ENCODE measurements around the gene UQCRC1. TPM values are rescaled to one million over a fixed set of nuclear protein-coding genes. Genes with fewer than 3 reads are reported as not detected.

Gene UQCRC1
- total RNA-seq, 1 donor from 2014 or later = 190 TPM

DNA sequence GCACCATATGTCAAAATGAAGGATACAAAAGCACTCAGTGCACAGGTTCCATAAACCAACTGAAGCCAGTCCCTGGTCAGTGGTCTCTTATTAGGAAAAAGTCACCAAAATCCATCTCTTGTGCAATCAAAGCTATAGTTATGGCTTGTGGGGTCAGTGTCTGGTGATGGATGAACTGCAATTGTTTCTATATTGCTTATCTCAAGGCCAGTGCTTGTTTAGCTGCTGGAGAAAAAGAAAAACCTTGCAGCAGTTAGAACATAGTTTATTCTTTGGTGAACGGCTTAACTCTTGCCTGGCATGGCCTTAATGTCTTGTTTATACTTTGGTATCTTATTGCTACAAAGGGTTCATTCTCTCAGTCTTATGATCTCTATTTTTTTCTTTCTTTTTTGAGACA is 2.9 kb upstream of the UQCRC1 start:
- peaks cover 2% of the 10 kb centered on the region for H3K27me3 Mint-ChIP-seq (ENCODE audit: low read depth, unreplicated experiment)
- peaks cover 12% of the 10 kb centered on the region for H4K20me1 ChIP-seq (ENCODE audit: insufficient read depth, low read length)
- no peak overlapping the region for H3K27ac ChIP-seq (ENCODE audit: low read depth, low read length)
- FAIRE-seq (no peak), DNase-seq (ENCODE audit: low read depth) (no peak)
- H3K9ac ChIP-seq (ENCODE audit: low read length) = no peak overlapping the region
- H3K4me2 ChIP-seq (ENCODE audit: low read length) = no peak overlapping the region
- H3K36me3 Mint-ChIP-seq (ENCODE audit: low read depth, unreplicated experiment) = peaks cover 4% of the 10 kb centered on the region
- H3K9me3 ChIP-seq (ENCODE audit: insufficient read depth, low read depth, low read length) = peaks cover 5% of the 10 kb centered on the region
- H3K9me3 Mint-ChIP-seq (ENCODE audit: unreplicated experiment) = peaks cover 4% of the 10 kb centered on the region
- H3K4me3 ChIP-seq (ENCODE audit: insufficient read depth, low read depth, low read length) = no peak overlapping the region
- H2AFZ ChIP-seq (ENCODE audit: low read depth, low read length) = no peak overlapping the region
- no peak overlapping the region for H3K27ac Mint-ChIP-seq (ENCODE audit: unreplicated experiment)
- no peak overlapping the region for H3K4me3 Mint-ChIP-seq (ENCODE audit: unreplicated experiment)
- peaks cover 23% of the 10 kb centered on the region for H3K79me2 ChIP-seq (ENCODE audit: insufficient read depth, low read length)
- H3K4me1 ChIP-seq (ENCODE audit: insufficient read depth, low read length) = peaks cover 9% of the 10 kb centered on the region
- peaks cover 8% of the 10 kb centered on the region for H3K4me1 Mint-ChIP-seq (ENCODE audit: low read depth, unreplicated experiment)
- H3K36me3 ChIP-seq (ENCODE audit: insufficient read depth, low read length) = no peaks in the 10 kb centered on the region
- TF ChIP-seq EZH2 (IDR thresholded peaks at IDR 0.05; ENCODE audit: insufficient read depth, low read length) (no peak), CTCF (IDR thresholded peaks at IDR 0.05; ENCODE audit: insufficient read depth, low read depth, low read length) (no peak)
- H3K27me3 ChIP-seq (ENCODE audit: insufficient read depth, low read length) = no peaks in the 10 kb centered on the region

DNA sequence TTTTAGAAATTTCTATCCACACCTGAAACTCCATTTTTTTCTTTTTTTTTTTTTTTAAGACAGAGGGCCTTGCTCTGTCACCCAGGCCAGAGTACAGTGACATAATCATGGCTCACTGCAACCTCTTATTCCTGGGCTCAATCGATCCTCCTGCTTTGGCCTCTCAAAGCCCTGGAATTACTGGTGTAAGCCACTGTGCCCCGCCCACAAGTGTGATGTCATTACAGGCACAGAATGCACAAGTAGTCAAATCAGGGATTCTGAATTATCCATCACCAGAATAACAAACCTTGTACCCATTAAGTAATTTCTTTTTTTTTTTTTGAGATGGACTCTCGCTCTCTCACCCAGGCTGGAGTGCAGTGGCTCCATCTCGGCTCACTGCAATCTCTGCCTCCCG is 1.9 kb downstream of the UQCRC1 start:
- no peak for TF ChIP-seq EZH2 (IDR thresholded peaks at IDR 0.05; ENCODE audit: insufficient read depth, low read length)
- TF ChIP-seq CTCF (IDR thresholded peaks at IDR 0.05; ENCODE audit: insufficient read depth, low read depth, low read length) = no peak
- peaks cover 12% of the 10 kb centered on the region for H3K36me3 Mint-ChIP-seq (ENCODE audit: low read depth, unreplicated experiment)

GRCh38 chr3:48601622-48601994 is 7.8 kb downstream of the UQCRC1 start:
- Mint-ChIP-seq H3K4me1 (ENCODE audit: low read depth, unreplicated experiment) (peaks cover 33% of the 10 kb centered on the region), H3K9me3 (ENCODE audit: unreplicated experiment) (no peaks in the 10 kb centered on the region), H3K36me3 (ENCODE audit: low read depth, unreplicated experiment) (peaks cover 22% of the 10 kb centered on the region), H3K27me3 (ENCODE audit: low read depth, unreplicated experiment) (no peaks in the 10 kb centered on the region), H3K4me3 (ENCODE audit: unreplicated experiment) (no peak overlapping the region), H3K27ac (ENCODE audit: unreplicated experiment) (no peak overlapping the region)
- H3K4me3 ChIP-seq (ENCODE audit: insufficient read depth, low read depth, low read length) = no peak overlapping the region
- DNase-seq (ENCODE audit: low read depth) (no peak), FAIRE-seq (no peak)
- H3K27me3 ChIP-seq (ENCODE audit: insufficient read depth, low read length) = no peaks in the 10 kb centered on the region
- no peaks in the 10 kb centered on the region for H3K9me3 ChIP-seq (ENCODE audit: insufficient read depth, low read depth, low read length)
- no peak overlapping the region for H3K9ac ChIP-seq (ENCODE audit: low read length)
- peaks cover 32% of the 10 kb centered on the region for H4K20me1 ChIP-seq (ENCODE audit: insufficient read depth, low read length)
- no peak overlapping the region for H2AFZ ChIP-seq (ENCODE audit: low read depth, low read length)
- no peak for TF ChIP-seq CTCF (IDR thresholded peaks at IDR 0.05; ENCODE audit: insufficient read depth, low read depth, low read length)
- H3K36me3 ChIP-seq (ENCODE audit: insufficient read depth, low read length) = peaks cover 57% of the 10 kb centered on the region
- peaks cover 28% of the 10 kb centered on the region for H3K79me2 ChIP-seq (ENCODE audit: insufficient read depth, low read length)
- H3K27ac ChIP-seq (ENCODE audit: low read depth, low read length) = no peak overlapping the region
- H3K4me1 ChIP-seq (ENCODE audit: insufficient read depth, low read length) = peaks cover 35% of the 10 kb centered on the region
- H3K4me2 ChIP-seq (ENCODE audit: low read length) = no peak overlapping the region

More for the DNA sequence above, 1.9 kb downstream of the UQCRC1 start:
- no peak overlapping the region for H3K4me3 ChIP-seq (ENCODE audit: insufficient read depth, low read depth, low read length)
- H3K27me3 ChIP-seq (ENCODE audit: insufficient read depth, low read length) = no peaks in the 10 kb centered on the region
- no peaks in the 10 kb centered on the region for H3K9me3 ChIP-seq (ENCODE audit: insufficient read depth, low read depth, low read length)
- H3K27me3 Mint-ChIP-seq (ENCODE audit: low read depth, unreplicated experiment) = peaks cover 2% of the 10 kb centered on the region
- H3K27ac Mint-ChIP-seq (ENCODE audit: unreplicated experiment) = no peak overlapping the region
- no peak for DNase-seq (ENCODE audit: low read depth)
- H3K4me3 Mint-ChIP-seq (ENCODE audit: unreplicated experiment) = no peak overlapping the region
- no peak overlapping the region for H3K9ac ChIP-seq (ENCODE audit: low read length)
- H3K36me3 ChIP-seq (ENCODE audit: insufficient read depth, low read length) = peaks cover 36% of the 10 kb centered on the region
- no peak overlapping the region for H2AFZ ChIP-seq (ENCODE audit: low read depth, low read length)
- no peaks in the 10 kb centered on the region for H3K9me3 Mint-ChIP-seq (ENCODE audit: unreplicated experiment)
- peaks cover 8% of the 10 kb centered on the region for H3K4me1 Mint-ChIP-seq (ENCODE audit: low read depth, unreplicated experiment)
- H4K20me1 ChIP-seq (ENCODE audit: insufficient read depth, low read length) = peaks cover 44% of the 10 kb centered on the region
- H3K27ac ChIP-seq (ENCODE audit: low read depth, low read length) = no peak overlapping the region
- FAIRE-seq = no peak
- H3K4me1 ChIP-seq (ENCODE audit: insufficient read depth, low read length) = peaks cover 9% of the 10 kb centered on the region
- peak overlapping the region; percentile 97 for H3K4me2 ChIP-seq (ENCODE audit: low read length)
- H3K79me2 ChIP-seq (ENCODE audit: insufficient read depth, low read length) = peaks cover 46% of the 10 kb centered on the region

All from astrocyte (in vitro differentiated cells and primary cell).